K562 (cell line): ENCODE measurements around the gene BCAM. TPM values are rescaled to one million over a fixed set of nuclear protein-coding genes. Genes with fewer than 3 reads are reported as not detected.

ENCODE experiments used
- AFF4 ChIP-seq: sonication (generic); formaldehyde crosslinking; IDR thresholded peaks from 2 replicates; pipeline ENCODE4 v1.8.0; 2023; ENCODE audit warnings: mild to moderate bottlenecking, missing genetic modification reagents
- CAMTA2 ChIP-seq: fragments of 250-450 bp; sonication (Bioruptor Pico); conservative IDR thresholded peaks from 2 replicates; pipeline ENCODE4 v1.5.1; 2022
- MITF ChIP-seq: IDR thresholded peaks from 2 replicates; pipeline ENCODE4 v1.6.1; 2014; ENCODE audit warnings: antibody characterized with exemption
- NUFIP1 ChIP-seq: fragments of 450-650 bp; IDR thresholded peaks from 2 replicates; pipeline ENCODE4 v1.6.1; 2018; ENCODE audit not compliant: partially characterized antibody
- PHB2 ChIP-seq: fragments of 450-650 bp; IDR thresholded peaks from 2 replicates; pipeline ENCODE4 v1.6.1; 2017; ENCODE audit warnings: low read depth
- RBFOX2 ChIP-seq: fragments of 200-400 bp; formaldehyde crosslinking; IDR thresholded peaks from 2 replicates; pipeline ENCODE4 v1.6.1; 2017; ENCODE audit warnings: low read depth, mild to moderate bottlenecking, low read length, moderate library complexity
- TRIM25 ChIP-seq: fragments of 450-650 bp; IDR thresholded peaks from 2 replicates; pipeline ENCODE4 v1.7.0; 2016; ENCODE audit warnings: borderline replicate concordance
- polyA plus RNA-seq, 8 experiments: library from polyadenylated mRNA; depleted of rRNA in 4 of 8; stranded (reverse) in 5 of 8; unstranded in 3 of 8; fragments of >200 nt; fragmentation: Nextera tagmentation in 2 of 8; fragmentation: Illumina TruSeq in 1 of 8; extraction: Ambion mirVana in 2 of 8; extraction: Trizol in 1 of 8; gene quantifications; 2 replicates each; pipeline versions ENCODE4 v1.2.1 to v1.2.3, GENCODE V29; 2011 to 2014; ENCODE audit warnings: inconsistent platforms in 1 of 8, missing spikeins in 1 of 8
- total RNA-seq, 7 experiments: library from RNA; depleted of rRNA in 6 of 7; stranded (reverse); fragments of >200 nt in 6 of 7; fragmentation: Illumina TruSeq in 2 of 7; extraction: Trizol in 2 of 7; gene quantifications; 2 replicates each; pipeline versions ENCODE4 v1.2.1 to v1.2.3, GENCODE V29; 2011 to 2021; ENCODE audit warnings: low replicate concordance in 1 of 7

The BCAM gene
- total and polyA plus RNA-seq, 9 of the 15 experiments (the other 6 are each of a cell fraction or from before 2014, with no cell fraction given): 0.07 to 1.3 (median 0.33) TPM; not detected in 2

GRCh38 chr19:44847144-44848035 lies 38.5 kb downstream of the BCAM start (continued):
- TF ChIP-seq TRIM25: no peak
- TF ChIP-seq CAMTA2 (CRISPR knock-in tag): no peak
- TF ChIP-seq AFF4 (CRISPR knock-in tag): no peak
- no peak for TF ChIP-seq PHB2
- TF ChIP-seq RBFOX2: peak; percentile 68
- TF ChIP-seq MITF: no peak
- TF ChIP-seq NUFIP1: no peak
